HepG2 (cell line): Measurements from ENCODE around the gene KLHL3. TPM values are rescaled to one million over a fixed set of nuclear protein-coding genes. Genes with fewer than 3 reads are reported as not detected.

Source experiments
- CENPT ChIP-seq: sonication (generic); formaldehyde crosslinking; IDR thresholded peaks from 2 replicates; pipeline ENCODE4 v1.8.0; 2022; ENCODE audit warnings: low read depth, mild to moderate bottlenecking, moderate library complexity, missing genetic modification reagents
- CREB1 ChIP-seq, 2 experiments: fragments of 450-650 bp in 1 of 2; IDR thresholded peaks; 2 replicates each; pipeline ENCODE4 v1.6.1; 2016 to 2017; ENCODE audit warnings: control low read depth in 1 of 2, mild to moderate bottlenecking in 1 of 2, missing compliant biosample characterization in 1 of 2, missing genetic modification characterization in 1 of 2
- HDAC1 ChIP-seq: sonication (generic); formaldehyde crosslinking; IDR thresholded peaks from 2 replicates; pipeline ENCODE4 v1.5.1; 2020; ENCODE audit warnings: mild to moderate bottlenecking, missing genetic modification reagents
- SALL2 ChIP-seq: sonication (generic); formaldehyde crosslinking; IDR thresholded peaks from 2 replicates; pipeline ENCODE4 v1.8.1; 2023; ENCODE audit warnings: mild to moderate bottlenecking, missing genetic modification reagents, inconsistent platforms
- YY1 ChIP-seq: IDR thresholded peaks from 2 replicates; pipeline ENCODE4 v1.6.1; 2011; ENCODE audit warnings: low read length, low read depth, moderate library complexity, mild to moderate bottlenecking; ENCODE audit not compliant: insufficient read depth, insufficient replicate concordance
- ZNF343 ChIP-seq: sonication (generic); formaldehyde crosslinking; IDR thresholded peaks from 2 replicates; pipeline ENCODE4 v1.4.0; 2020; ENCODE audit warnings: mild to moderate bottlenecking, missing genetic modification reagents
- ZNF510 ChIP-seq: sonication (generic); formaldehyde crosslinking; IDR thresholded peaks from 2 replicates; pipeline ENCODE4 v1.4.0; 2020; ENCODE audit warnings: low read depth, mild to moderate bottlenecking, missing genetic modification reagents
- ZNF615 ChIP-seq: sonication (generic); formaldehyde crosslinking; IDR thresholded peaks from 2 replicates; pipeline ENCODE4 v1.5.0; 2020; ENCODE audit warnings: mild to moderate bottlenecking, missing genetic modification reagents, borderline replicate concordance
- ZNF674 ChIP-seq: sonication (generic); formaldehyde crosslinking; IDR thresholded peaks from 2 replicates; pipeline ENCODE4 v1.5.0; 2020; ENCODE audit warnings: low read depth, mild to moderate bottlenecking, missing genetic modification reagents
- ZNF746 ChIP-seq: sonication (generic); formaldehyde crosslinking; IDR thresholded peaks from 2 replicates; pipeline ENCODE4 v1.8.0; 2022; ENCODE audit warnings: mild to moderate bottlenecking, missing genetic modification reagents
- ZNF749 ChIP-seq: sonication (generic); formaldehyde crosslinking; IDR thresholded peaks from 2 replicates; pipeline ENCODE4 v1.8.0; 2022; ENCODE audit warnings: mild to moderate bottlenecking, missing genetic modification reagents, moderate library complexity, borderline replicate concordance
- ZSCAN12 ChIP-seq: sonication (generic); formaldehyde crosslinking; IDR thresholded peaks from 2 replicates; pipeline ENCODE4 v1.9.0; 2021; ENCODE audit warnings: mild to moderate bottlenecking, missing genetic modification reagents
- ZSCAN25 ChIP-seq: sonication (generic); formaldehyde crosslinking; IDR thresholded peaks from 2 replicates; pipeline ENCODE4 v1.8.0; 2022; ENCODE audit warnings: mild to moderate bottlenecking, missing genetic modification reagents
- polyA plus RNA-seq, 8 experiments: library from polyadenylated mRNA; depleted of rRNA in 3 of 8; stranded (reverse) in 7 of 8; unstranded in 1 of 8; fragments of >200 nt; fragmentation: Illumina TruSeq in 4 of 8; extraction: Trizol in 4 of 8; gene quantifications; 2 replicates each; pipeline versions ENCODE4 v1.2.1 to v1.2.3, GENCODE V29; 2011 to 2016; ENCODE audit warnings: low read depth in 4 of 8, missing spikeins in 1 of 8, mixed read lengths in 1 of 8; ENCODE audit not compliant: insufficient read depth in 1 of 8
- total RNA-seq, 5 experiments: library from RNA; depleted of rRNA; stranded (reverse); fragments of >200 nt; fragmentation: Illumina TruSeq; extraction: Trizol; gene quantifications; 2 replicates each; pipeline ENCODE4 v1.2.3, GENCODE V29; 2016; ENCODE audit warnings: low read depth in 1 of 5
- TF ChIP-seq, protein P1 (sequence below): sonication (generic); formaldehyde crosslinking; IDR thresholded peaks from 2 replicates; pipeline ENCODE4 v1.5.1; 2020; ENCODE audit warnings: mild to moderate bottlenecking, missing genetic modification reagents, borderline replicate concordance
- TF ChIP-seq, protein P2 (sequence below): sonication (generic); formaldehyde crosslinking; IDR thresholded peaks from 2 replicates; pipeline ENCODE4 v1.4.0; 2020; ENCODE audit warnings: mild to moderate bottlenecking, missing genetic modification reagents, borderline replicate concordance
- TF ChIP-seq, protein P3 (sequence below): IDR thresholded peaks from 2 replicates; pipeline ENCODE4 v1.6.1; 2016
- TF ChIP-seq, protein P4 (sequence below): sonication (generic); formaldehyde crosslinking; IDR thresholded peaks from 2 replicates; pipeline ENCODE4 v1.4.0; 2020; ENCODE audit warnings: mild to moderate bottlenecking, missing genetic modification reagents

The KLHL3 gene
- total and polyA plus RNA-seq, 2 of the 13 experiments (the other 11 are each of a cell fraction or from before 2014, with no cell fraction given): 0.02 to 0.08 TPM

GRCh38 chr5:137754188-137754960 lies 18.5 kb upstream of the KLHL3 start, which contains the start of gene HNRNPA0 (continued):
- TF ChIP-seq, protein P1, sequence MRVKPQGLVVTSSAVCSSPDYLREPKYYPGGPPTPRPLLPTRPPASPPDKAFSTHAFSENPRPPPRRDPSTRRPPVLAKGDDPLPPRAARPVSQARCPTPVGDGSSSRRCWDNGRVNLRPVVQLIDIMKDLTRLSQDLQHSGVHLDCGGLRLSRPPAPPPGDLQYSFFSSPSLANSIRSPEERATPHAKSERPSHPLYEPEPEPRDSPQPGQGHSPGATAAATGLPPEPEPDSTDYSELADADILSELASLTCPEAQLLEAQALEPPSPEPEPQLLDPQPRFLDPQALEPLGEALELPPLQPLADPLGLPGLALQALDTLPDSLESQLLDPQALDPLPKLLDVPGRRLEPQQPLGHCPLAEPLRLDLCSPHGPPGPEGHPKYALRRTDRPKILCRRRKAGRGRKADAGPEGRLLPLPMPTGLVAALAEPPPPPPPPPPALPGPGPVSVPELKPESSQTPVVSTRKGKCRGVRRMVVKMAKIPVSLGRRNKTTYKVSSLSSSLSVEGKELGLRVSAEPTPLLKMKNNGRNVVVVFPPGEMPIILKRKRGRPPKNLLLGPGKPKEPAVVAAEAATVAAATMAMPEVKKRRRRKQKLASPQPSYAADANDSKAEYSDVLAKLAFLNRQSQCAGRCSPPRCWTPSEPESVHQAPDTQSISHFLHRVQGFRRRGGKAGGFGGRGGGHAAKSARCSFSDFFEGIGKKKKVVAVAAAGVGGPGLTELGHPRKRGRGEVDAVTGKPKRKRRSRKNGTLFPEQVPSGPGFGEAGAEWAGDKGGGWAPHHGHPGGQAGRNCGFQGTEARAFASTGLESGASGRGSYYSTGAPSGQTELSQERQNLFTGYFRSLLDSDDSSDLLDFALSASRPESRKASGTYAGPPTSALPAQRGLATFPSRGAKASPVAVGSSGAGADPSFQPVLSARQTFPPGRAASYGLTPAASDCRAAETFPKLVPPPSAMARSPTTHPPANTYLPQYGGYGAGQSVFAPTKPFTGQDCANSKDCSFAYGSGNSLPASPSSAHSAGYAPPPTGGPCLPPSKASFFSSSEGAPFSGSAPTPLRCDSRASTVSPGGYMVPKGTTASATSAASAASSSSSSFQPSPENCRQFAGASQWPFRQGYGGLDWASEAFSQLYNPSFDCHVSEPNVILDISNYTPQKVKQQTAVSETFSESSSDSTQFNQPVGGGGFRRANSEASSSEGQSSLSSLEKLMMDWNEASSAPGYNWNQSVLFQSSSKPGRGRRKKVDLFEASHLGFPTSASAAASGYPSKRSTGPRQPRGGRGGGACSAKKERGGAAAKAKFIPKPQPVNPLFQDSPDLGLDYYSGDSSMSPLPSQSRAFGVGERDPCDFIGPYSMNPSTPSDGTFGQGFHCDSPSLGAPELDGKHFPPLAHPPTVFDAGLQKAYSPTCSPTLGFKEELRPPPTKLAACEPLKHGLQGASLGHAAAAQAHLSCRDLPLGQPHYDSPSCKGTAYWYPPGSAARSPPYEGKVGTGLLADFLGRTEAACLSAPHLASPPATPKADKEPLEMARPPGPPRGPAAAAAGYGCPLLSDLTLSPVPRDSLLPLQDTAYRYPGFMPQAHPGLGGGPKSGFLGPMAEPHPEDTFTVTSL (CRISPR knock-in tag): no peak
- TF ChIP-seq ZSCAN25 (no peak; the same call in 1 of the 2 replicates), ZNF615 (CRISPR knock-in tag) (0 out of 2 replicates have a peak, but pooled peaks have one; percentile 85), ZNF674 (CRISPR knock-in tag) (peak; percentile 57; the same call in 1 of the 2 replicates), ZNF749 (peak; percentile 26; the same call in 1 of the 2 replicates), HDAC1 (CRISPR knock-in tag) (peak; percentile 92), CENPT (CRISPR knock-in tag) (no peak), ZNF510 (CRISPR knock-in tag) (no peak), ZSCAN12 (CRISPR knock-in tag) (no peak), ZNF746 (0 out of 2 replicates have a peak, but pooled peaks have one; percentile 44), YY1 (peak; percentile 58), SALL2 (CRISPR knock-in tag) (peak; percentile 50), CREB1 (IDR thresholded peaks at IDR 0.05) (peak; percentile 90), CREB1 (CRISPR knock-in tag; IDR thresholded peaks at IDR 0.05) (peak; percentile 92), ZNF343 (CRISPR knock-in tag) (peak; percentile 80)
- TF ChIP-seq, protein P2, sequence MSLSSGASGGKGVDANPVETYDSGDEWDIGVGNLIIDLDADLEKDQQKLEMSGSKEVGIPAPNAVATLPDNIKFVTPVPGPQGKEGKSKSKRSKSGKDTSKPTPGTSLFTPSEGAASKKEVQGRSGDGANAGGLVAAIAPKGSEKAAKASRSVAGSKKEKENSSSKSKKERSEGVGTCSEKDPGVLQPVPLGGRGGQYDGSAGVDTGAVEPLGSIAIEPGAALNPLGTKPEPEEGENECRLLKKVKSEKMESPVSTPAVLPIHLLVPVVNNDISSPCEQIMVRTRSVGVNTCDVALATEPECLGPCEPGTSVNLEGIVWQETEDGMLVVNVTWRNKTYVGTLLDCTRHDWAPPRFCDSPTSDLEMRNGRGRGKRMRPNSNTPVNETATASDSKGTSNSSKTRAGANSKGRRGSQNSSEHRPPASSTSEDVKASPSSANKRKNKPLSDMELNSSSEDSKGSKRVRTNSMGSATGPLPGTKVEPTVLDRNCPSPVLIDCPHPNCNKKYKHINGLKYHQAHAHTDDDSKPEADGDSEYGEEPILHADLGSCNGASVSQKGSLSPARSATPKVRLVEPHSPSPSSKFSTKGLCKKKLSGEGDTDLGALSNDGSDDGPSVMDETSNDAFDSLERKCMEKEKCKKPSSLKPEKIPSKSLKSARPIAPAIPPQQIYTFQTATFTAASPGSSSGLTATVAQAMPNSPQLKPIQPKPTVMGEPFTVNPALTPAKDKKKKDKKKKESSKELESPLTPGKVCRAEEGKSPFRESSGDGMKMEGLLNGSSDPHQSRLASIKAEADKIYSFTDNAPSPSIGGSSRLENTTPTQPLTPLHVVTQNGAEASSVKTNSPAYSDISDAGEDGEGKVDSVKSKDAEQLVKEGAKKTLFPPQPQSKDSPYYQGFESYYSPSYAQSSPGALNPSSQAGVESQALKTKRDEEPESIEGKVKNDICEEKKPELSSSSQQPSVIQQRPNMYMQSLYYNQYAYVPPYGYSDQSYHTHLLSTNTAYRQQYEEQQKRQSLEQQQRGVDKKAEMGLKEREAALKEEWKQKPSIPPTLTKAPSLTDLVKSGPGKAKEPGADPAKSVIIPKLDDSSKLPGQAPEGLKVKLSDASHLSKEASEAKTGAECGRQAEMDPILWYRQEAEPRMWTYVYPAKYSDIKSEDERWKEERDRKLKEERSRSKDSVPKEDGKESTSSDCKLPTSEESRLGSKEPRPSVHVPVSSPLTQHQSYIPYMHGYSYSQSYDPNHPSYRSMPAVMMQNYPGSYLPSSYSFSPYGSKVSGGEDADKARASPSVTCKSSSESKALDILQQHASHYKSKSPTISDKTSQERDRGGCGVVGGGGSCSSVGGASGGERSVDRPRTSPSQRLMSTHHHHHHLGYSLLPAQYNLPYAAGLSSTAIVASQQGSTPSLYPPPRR (CRISPR knock-in tag): peak; percentile 56
- TF ChIP-seq, protein P3, sequence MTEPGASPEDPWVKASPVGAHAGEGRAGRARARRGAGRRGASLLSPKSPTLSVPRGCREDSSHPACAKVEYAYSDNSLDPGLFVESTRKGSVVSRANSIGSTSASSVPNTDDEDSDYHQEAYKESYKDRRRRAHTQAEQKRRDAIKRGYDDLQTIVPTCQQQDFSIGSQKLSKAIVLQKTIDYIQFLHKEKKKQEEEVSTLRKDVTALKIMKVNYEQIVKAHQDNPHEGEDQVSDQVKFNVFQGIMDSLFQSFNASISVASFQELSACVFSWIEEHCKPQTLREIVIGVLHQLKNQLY: peak; percentile 13; the same call in 1 of the 2 replicates
- TF ChIP-seq, protein P4, sequence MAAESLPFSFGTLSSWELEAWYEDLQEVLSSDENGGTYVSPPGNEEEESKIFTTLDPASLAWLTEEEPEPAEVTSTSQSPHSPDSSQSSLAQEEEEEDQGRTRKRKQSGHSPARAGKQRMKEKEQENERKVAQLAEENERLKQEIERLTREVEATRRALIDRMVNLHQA (CRISPR knock-in tag): no peak
